ENCODE data around the gene ZNF22.
"Not testable (repeated sequence)": the region's sequence is repeated elsewhere in the genome, so short reads cannot be mapped to it uniquely, and the experiment has no call there.

The ZNF22 gene

GRCh38 chr10:45001381-45002148, 842 bp downstream of the ZNF22 start:
- H3K4me3 ChIP-seq (ENCODE audit: low read length) = peak overlapping the region; percentile 58
- TF ChIP-seq CTCF (IDR thresholded peaks at IDR 0.05; ENCODE audit: insufficient read depth, low read depth, low read length, missing control alignments) = peak; percentile 21
- peak; percentile 78 for DNase-seq (ENCODE audit: low read depth)

- DNase-seq (ENCODE audit: low read depth) = no peak
- TF ChIP-seq CTCF (IDR thresholded peaks at IDR 0.05; ENCODE audit: insufficient read depth, low read depth, low read length, missing control alignments) = no peak
- H3K4me3 ChIP-seq (ENCODE audit: low read length) = no peak overlapping the region
Observed at GRCh38 chr10:45003432-45004000, 2.8 kb downstream of the ZNF22 start.

- no peak for DNase-seq (ENCODE audit: low read depth)
- TF ChIP-seq CTCF (IDR thresholded peaks at IDR 0.05; ENCODE audit: insufficient read depth, low read depth, low read length, missing control alignments) = no peak
- no peak overlapping the region for H3K4me3 ChIP-seq (ENCODE audit: low read length)
Observed at GRCh38 chr10:45004661-45005060, 3.9 kb downstream of the ZNF22 start.

GRCh38 chr10:45005284-45005683, 4.6 kb downstream of the ZNF22 start:
- no peak for TF ChIP-seq CTCF (IDR thresholded peaks at IDR 0.05; ENCODE audit: insufficient read depth, low read depth, low read length, missing control alignments)
- no peak overlapping the region for H3K4me3 ChIP-seq (ENCODE audit: low read length)
- DNase-seq (ENCODE audit: low read depth) = no peak

GRCh38 chr10:45006276-45007030, 5.7 kb downstream of the ZNF22 start:
- no peak for TF ChIP-seq CTCF (IDR thresholded peaks at IDR 0.05; ENCODE audit: insufficient read depth, low read depth, low read length, missing control alignments)
- DNase-seq (ENCODE audit: low read depth) = no peak
- no peak overlapping the region for H3K4me3 ChIP-seq (ENCODE audit: low read length)

GRCh38 chr10:45008524-45009161, 7.9 kb downstream of the ZNF22 start:
- no peak overlapping the region for H3K4me3 ChIP-seq (ENCODE audit: low read length)
- peak; percentile 83 for DNase-seq (ENCODE audit: low read depth)
- peak; percentile 74 for TF ChIP-seq CTCF (IDR thresholded peaks at IDR 0.05; ENCODE audit: insufficient read depth, low read depth, low read length, missing control alignments)

GRCh38 chr10:45014557-45014956, 13.8 kb downstream of the ZNF22 start:
- not testable (repeated sequence) for DNase-seq (ENCODE audit: low read depth)

More at GRCh38 chr10:45014557-45014956, 13.8 kb downstream of the ZNF22 start:
- H3K4me3 ChIP-seq (ENCODE audit: low read length) = not testable (repeated sequence)

Data from epithelial cell of esophagus (primary cell).